GM15510 (cell line): ENCODE measurements around the gene CABP5.

Experiments
- POLR2A ChIP-seq: IDR thresholded peaks from 3 replicates; pipeline ENCODE4 v1.6.1; 2011; ENCODE audit warnings: borderline replicate concordance; ENCODE audit not compliant: insufficient read length; ENCODE audit errors: extremely low read depth

CABP5 gene

DNA sequence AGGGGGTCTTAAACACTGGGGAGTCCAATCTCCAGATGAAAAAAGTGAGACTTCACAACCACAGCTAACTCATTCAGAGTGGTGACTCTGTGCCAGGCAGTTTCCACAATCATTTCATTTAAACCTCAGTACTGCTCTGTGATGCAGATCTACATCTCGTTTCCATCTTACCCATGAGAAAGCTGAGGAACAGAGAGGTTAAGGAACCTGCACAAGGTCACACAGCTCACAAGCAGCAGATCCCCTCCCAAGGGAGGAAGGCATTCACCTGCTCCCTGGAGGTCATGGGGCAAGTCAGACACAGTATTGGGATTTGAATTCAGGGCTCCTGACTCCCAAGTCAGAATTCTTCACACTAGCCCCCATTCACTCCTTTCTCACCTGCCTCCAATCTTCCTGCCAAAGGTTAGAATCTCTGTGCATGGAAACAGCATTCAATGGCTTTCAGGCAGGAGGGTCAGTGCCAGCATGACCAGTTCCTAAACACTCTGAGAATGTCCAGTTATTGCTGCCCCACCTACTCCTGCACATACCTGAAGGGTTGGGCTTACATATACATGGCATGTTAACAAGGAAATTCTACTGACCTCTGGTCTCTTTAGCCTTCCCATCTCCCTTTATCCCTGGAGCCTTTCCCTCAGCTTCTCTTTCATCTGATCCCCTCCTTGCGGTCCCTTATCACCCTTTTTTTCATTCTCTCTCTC, 1.9 kb downstream of the CABP5 start:
- TF ChIP-seq POLR2A = no peak

DNA sequence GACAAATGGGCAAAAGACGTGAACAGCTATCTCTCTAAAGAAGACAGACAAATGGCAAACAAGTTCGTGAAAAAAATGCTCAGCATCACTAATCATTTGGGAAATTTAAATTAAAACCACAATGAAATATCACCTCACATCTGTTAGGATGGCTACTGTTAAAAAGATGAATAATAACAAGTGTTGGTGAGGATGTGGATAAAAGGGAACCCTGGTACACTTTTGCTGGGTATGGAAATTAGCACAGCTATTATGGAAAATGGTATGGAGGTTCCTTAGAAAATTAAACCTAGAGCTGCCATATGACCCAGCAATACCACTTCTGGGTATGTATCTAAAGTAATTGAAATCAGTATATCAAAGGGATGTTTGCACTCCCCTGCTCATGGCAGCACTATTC, 7.1 kb downstream of the CABP5 start:
- TF ChIP-seq POLR2A = no peak

DNA sequence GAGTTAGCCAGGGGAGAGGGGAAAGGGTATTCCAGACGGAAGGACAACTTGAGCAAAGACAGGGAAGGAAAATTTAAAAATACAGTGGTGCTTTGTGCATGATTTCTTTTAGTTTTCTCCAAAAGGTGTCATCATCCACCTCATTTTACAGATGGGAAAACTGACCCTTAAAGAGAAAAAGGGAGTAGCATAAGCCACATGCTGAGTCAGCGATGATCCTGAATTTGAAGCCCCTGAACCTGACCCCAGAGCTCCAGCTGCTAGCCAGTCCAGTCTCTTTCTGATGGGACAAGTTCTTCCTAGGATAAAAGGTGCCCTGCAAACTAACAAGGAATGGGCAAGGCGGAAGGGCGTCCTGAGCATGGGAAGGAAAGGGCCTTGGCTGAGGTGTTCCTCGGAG, 10.3 kb downstream of the CABP5 start:
- no peak for TF ChIP-seq POLR2A

DNA sequence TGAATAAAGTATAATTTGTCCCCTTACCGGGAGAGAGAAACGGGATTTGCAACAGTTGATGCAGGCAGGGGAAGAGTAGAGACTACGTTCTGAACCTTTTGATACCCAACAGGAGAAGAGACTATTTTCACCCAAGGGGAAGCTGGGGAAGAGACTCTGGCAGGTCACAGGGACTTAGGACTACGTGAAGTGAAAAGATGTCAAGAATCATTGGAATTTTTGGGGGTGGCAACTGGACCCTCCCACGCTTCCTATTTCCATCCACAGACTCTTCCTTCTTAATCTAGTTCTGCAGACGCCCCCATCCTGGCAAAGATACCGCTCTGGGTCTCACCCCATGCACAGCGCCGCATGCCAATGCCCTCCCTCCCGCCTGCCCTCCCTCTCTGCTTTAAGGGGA, 13.8 kb downstream of the CABP5 start:
- no peak for TF ChIP-seq POLR2A

DNA sequence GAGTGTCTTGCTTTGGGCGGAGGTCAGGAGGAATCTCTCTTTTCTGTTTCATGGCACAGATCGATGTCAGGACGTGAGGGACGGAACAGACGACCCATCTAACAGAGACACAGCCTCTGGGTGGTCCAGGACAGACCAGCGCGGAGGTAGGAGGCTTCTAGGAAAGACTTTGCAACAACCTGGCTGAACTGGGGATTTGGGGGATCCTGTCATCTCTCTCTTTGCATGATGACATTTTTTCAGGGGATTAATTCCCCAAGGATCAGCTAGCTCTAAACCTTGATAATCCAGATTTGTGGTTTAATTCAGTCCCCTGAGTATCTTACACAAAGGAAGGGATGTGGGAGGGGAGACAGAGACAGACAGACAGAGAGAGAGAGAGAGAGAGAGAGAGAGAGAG, 14.4 kb downstream of the CABP5 start:
- TF ChIP-seq POLR2A = no peak

DNA sequence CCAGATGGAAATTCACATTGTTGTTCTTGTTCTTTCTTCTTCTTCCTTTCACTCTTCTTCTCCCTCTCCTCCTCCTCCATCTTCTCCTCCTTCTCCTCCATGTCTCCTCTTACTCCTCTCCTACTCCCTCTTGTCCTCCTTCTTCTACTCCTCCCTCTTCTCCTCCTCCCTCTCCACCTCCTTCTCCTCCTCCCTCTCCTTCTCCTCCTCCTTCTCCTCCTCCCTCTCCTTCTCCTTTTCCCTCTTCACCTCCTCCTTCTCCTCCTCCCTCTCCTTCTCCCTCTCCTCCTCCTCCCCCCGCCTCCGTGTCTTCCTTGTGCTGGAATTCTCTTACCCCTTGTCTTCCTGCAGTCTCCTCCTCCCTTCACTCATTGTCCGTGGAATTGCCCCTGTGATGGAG, 18.4 kb downstream of the CABP5 start:
- TF ChIP-seq POLR2A = no peak

DNA sequence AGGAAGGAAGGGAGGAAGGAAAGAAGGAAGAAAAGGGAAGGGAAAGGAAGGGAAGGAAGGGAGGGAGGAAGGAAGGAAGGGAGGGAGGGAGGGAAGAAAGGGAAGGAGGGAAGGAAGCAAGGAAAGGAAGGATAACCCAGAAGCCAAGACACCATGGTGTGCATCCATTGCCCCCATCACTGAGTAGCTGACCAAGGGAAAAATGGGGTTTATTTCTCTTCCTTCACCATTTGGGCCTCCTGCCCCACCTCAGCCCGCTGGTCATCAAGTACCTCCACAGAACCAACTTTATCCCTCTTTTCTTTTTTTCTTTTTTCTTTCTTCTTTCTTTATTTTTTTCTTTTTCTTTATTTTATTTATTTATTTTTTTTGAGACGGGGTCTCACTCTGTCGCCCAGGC, 20.4 kb downstream of the CABP5 start:
- no peak for TF ChIP-seq POLR2A

DNA sequence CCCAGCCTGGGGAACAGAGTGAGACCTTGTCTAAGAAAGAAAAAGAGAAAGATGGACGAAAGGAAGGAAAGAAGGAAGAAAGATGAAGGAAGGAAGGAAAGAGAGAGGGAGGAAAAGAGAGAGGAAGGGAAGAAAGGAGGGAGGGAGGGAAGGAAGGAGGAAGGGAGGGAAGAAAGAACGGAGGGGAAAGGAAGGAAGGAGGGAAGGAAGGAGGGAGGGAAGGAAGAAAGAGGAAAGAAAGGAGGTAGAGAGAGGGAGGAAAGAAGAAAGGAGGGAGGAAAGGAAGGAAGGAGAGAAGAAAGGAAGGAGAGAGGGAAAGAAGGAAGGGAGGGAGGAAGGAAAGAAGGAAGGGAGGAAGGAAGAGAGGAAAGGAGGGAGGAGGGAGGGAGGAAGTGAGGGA, 20.9 kb downstream of the CABP5 start:
- TF ChIP-seq POLR2A = no peak

DNA sequence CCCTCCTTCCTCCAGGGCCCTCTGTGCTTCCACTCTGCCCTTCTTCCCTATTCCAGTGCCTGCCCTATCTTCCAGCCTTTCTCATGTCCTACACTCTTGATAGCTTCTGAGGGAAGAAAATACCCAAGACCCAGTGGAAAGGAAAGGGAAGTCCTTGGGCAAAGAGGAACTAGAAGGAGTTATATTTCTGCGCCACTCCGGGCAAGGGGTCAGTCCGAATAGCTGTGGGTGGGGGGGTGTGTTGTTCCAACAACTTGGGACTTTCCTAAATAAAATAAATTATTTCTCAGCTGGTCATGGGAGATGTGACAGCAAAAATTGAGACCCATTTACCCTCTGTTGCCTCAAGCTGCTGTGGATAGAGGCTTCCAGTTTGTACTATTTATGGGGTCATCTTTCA, 23.2 kb downstream of the CABP5 start:
- TF ChIP-seq POLR2A = no peak

DNA sequence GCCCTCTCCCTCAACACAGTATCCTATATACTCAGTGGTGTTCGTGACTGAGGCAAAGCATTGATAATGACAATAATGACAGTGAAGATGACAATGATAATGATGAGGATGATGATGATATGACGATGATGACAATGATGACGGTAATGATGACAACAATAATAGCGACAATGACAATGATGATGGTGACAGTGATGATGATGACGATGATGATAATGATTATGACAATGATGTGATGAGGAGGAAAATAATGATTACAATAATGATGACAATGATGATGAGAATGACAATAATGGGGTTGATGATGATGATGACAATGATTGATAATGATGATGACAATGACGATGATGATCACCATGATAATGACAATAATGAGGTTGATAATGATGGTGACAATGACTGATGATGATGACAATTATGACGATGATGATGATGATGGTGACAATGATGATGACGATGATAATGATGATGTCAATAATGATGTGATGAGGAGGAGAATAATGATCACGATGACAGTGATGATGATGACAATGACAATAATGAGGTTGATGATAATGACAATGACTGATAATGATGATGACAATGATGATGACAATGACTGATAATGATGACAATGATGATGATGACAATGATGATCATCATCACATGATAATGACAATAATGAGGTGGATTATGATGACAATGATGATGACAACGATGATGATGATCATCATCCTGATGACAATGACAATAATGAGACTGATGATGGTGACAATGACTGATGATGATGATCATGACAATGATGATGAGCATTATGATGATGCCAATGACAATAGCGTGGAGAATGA, 32.7 kb downstream of the CABP5 start:
- no peak for TF ChIP-seq POLR2A

DNA sequence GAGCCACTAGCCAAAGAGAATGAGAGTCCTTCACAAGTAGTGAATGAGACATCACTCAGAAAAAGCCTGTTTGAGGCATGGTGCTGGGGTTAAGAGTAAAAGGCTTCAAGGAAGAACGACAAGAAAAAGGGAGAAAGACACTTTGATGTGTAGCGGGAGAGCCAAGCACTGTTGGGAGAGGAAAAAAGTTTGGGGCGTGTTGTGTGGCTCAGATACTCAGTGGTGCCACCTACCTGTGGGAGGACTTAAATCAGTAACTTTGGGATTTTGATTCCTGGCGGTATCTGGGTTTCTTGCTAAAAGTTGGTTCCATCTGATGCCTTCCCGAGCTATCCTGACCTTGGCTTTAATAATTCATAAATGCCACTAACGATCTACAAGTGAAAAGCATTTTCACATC, 37.1 kb downstream of the CABP5 start:
- TF ChIP-seq POLR2A = no peak

DNA sequence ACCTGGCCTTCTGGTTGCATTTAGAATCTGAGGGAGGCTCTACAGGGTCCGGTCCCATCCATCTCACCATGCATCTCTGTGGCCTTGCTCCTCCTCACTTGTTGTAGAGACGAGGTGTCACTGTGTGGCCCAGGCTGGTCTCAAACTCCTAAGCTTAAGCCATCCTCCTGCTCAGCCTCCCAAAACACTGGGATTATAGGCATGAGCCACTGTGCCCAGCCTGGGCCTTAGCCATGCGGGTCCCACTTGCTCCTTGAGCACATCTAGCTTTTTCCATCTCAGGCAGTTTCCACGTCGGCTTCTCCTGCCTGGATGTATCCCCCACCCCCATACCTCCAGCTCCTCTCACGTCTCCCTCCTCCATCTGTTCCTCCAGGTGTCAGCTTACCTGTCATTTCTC, 39.6 kb downstream of the CABP5 start:
- TF ChIP-seq POLR2A = no peak

DNA sequence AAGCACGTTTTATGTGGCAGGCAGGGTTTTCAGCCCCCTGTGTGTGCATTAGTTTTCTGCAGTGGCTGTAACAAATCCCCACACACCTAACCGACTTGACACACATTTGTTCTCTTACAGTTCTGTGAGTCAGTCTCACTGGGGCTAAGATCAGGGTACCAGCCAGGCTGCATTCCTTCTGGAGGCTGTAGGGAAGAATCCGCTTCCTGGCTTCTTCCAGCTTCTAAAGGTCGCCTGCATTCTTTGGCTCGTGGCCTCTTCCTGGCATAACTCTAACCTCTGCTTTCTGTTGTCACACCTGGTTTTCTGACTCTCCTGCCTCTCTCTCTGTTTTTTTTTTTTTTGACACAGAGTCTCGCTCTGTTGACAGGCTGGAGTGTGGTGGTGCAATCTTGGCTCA, 43.0 kb downstream of the CABP5 start:
- TF ChIP-seq POLR2A = no peak

DNA sequence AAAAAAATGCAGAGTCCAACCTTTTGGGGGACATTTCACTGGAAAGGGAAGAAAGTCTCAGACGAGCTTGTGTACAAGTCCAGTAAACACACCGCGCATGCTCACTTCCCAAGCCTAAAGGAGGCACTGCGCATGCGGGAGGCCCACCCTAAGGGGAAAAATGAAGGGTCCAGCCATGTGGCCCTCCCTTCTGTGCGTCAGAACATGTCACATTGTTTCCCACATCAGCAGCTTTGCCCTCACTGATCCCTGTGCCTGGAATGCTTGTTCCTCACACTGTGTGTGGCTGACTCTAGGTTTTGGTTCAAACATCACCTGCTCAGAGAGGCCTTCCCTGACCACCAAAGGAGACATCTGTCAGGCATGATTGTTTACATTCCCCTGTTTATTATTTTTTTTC, 45.1 kb downstream of the CABP5 start:
- no peak for TF ChIP-seq POLR2A

DNA sequence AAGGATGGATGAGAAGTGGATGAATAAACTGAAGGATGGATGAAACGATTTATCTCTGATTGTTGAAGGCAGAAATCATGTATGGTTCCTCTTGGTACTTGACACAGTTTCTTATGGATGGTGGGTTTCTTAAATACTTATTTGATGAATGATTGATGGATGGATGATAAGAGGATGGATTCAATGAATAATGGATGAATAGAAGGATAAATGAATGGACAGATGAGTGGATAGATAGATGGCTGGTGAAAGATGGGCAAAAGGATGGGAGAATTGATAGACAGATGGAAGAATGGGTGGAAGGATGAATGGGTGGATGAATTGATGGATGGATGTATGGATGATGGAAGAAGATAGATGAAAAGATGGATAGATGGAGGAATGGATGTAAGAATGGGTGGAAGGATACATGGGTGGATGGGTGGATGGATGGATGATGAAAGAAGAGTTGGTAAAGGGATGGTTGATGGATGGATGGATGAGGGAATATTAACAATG, 47.6 kb downstream of the CABP5 start:
- no peak for TF ChIP-seq POLR2A
